Measurements from ENCODE around the gene RPGRIP1L.

GRCh38 chr16:53619235-53619634 lies 84.4 kb downstream of the RPGRIP1L start:
- TF ChIP-seq, protein P1, sequence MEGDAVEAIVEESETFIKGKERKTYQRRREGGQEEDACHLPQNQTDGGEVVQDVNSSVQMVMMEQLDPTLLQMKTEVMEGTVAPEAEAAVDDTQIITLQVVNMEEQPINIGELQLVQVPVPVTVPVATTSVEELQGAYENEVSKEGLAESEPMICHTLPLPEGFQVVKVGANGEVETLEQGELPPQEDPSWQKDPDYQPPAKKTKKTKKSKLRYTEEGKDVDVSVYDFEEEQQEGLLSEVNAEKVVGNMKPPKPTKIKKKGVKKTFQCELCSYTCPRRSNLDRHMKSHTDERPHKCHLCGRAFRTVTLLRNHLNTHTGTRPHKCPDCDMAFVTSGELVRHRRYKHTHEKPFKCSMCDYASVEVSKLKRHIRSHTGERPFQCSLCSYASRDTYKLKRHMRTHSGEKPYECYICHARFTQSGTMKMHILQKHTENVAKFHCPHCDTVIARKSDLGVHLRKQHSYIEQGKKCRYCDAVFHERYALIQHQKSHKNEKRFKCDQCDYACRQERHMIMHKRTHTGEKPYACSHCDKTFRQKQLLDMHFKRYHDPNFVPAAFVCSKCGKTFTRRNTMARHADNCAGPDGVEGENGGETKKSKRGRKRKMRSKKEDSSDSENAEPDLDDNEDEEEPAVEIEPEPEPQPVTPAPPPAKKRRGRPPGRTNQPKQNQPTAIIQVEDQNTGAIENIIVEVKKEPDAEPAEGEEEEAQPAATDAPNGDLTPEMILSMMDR (IDR thresholded peaks at IDR 0.05; ENCODE audit: low read depth, low read length, poor library complexity, severe bottlenecking), result no peak
- TF ChIP-seq EZH2phosphoT487 (IDR thresholded peaks at IDR 0.05; ENCODE audit: borderline replicate concordance, low read length), result no peak
